Panc1 (cell line): Measurements from ENCODE around the gene CNNM1. TPM values are rescaled to one million over a fixed set of nuclear protein-coding genes. Genes with fewer than 3 reads are reported as not detected.

Experiments
- ATAC-seq: fragments of 200-7000 bp; cut with Tn5 transposase; 2 replicates; pipeline ENCODE4 v1.9.1; 2020; ENCODE audit warnings: mild to moderate bottlenecking, moderate library complexity
- BruUV-seq: library from RNA; stranded (reverse); fragments of 400-500 nt; replicated peaks from 2 replicates; lab custom pipeline; 2021; lab: Mats Ljungman, UMichigan
- CTCF ChIA-PET: fragments of 300-600 bp; sonication (Branson Sonifier 250); formaldehyde crosslinking; loops from one replicate; lab custom pipeline; 2022; ENCODE audit warnings: antibody characterized with exemption; lab: Charles Lee
- POLR2A ChIA-PET: fragments of 300-600 bp; sonication (Branson Sonifier 250); formaldehyde crosslinking; loops from one replicate; lab custom pipeline; 2022; ENCODE audit warnings: antibody characterized with exemption; lab: Charles Lee
- DNase-seq: peaks from one replicate; pipeline ENCODE4 v3.0.0-alpha.2; 2010; ENCODE audit warnings: low read depth, low spot score
- H3K27ac ChIP-seq: 2 replicates; pipeline ENCODE4 v1.5.1; 2011; ENCODE audit warnings: mild to moderate bottlenecking, low read length, inconsistent platforms
- H3K27me3 ChIP-seq: fragments of 200-500 bp; sonication (Bioruptor generic); 2 replicates; pipeline ENCODE4 v1.6.0; 2014; ENCODE audit warnings: low read length, inconsistent platforms; ENCODE audit not compliant: control insufficient read depth, insufficient read depth
- H3K36me3 ChIP-seq: fragments of 200-500 bp; sonication (Bioruptor generic); 2 replicates; pipeline ENCODE4 v1.5.1; 2014; ENCODE audit warnings: inconsistent platforms, mild to moderate bottlenecking, low read length, moderate library complexity; ENCODE audit not compliant: control insufficient read depth, insufficient read depth
- H3K4me1 ChIP-seq: 2 replicates; pipeline ENCODE4 v1.5.1; 2011; ENCODE audit warnings: inconsistent platforms, mild to moderate bottlenecking, low read length, moderate library complexity; ENCODE audit not compliant: control insufficient read depth, insufficient read depth
- H3K4me3 ChIP-seq, 2 experiments: 2 replicates each; pipeline ENCODE4 v1.5.1; 2011 to 2012; ENCODE audit warnings: low read depth in 2 of 2, low read length in 2 of 2, mild to moderate bottlenecking in 2 of 2, inconsistent platforms in 1 of 2, moderate library complexity in 1 of 2
- H3K9me3 ChIP-seq: fragments of 200-500 bp; sonication (Bioruptor generic); 2 replicates; pipeline ENCODE4 v1.5.1; 2014; ENCODE audit warnings: low read depth, mild to moderate bottlenecking, inconsistent platforms, low read length, moderate library complexity; ENCODE audit not compliant: control insufficient read depth, insufficient read depth
- CTCF ChIP-seq: fragments of 450-650 bp; IDR thresholded peaks from 2 replicates; pipeline ENCODE4 v1.5.1; 2017; ENCODE audit warnings: mild to moderate bottlenecking
- POLR2AphosphoS5 ChIP-seq: IDR thresholded peaks from 2 replicates; pipeline ENCODE4 v1.6.1; 2012; ENCODE audit warnings: mild to moderate bottlenecking, low read depth, low read length, moderate library complexity
- REST ChIP-seq, 2 experiments: IDR thresholded peaks; 2 replicates each; pipeline ENCODE4 v1.6.1; 2011 to 2012; ENCODE audit warnings: low read depth in 2 of 2, control low read depth in 1 of 2, low read length in 1 of 2, mild to moderate bottlenecking in 1 of 2, moderate library complexity in 1 of 2; ENCODE audit not compliant: insufficient read depth in 1 of 2
- SIN3A ChIP-seq: IDR thresholded peaks from 2 replicates; pipeline ENCODE4 v1.6.1; 2012; ENCODE audit warnings: low read depth, mild to moderate bottlenecking, low read length, moderate library complexity, borderline replicate concordance; ENCODE audit not compliant: insufficient read depth
- TCF7L2 ChIP-seq: IDR thresholded peaks from 2 replicates; pipeline ENCODE4 v1.6.1; 2011; ENCODE audit warnings: mild to moderate bottlenecking, low read depth, low read length, inconsistent platforms
- in situ Hi-C: cut with HindIII; loops from 2 replicates; pipeline ENCODE4 v1.10.0; 2016; ENCODE audit warnings: low sequenced_read_pairs, low pct_unique_long_range_greater_than_20kb
- intact Hi-C: fragments of 100-400 bp; cut with micrococcal nuclease; formaldehyde crosslinking; loops from one replicate; pipeline ENCODE4 v1.10.0; 2022; ENCODE audit not compliant: unreplicated experiment
- total RNA-seq: library from RNA; stranded (reverse); gene quantifications from one replicate; pipeline ENCODE4 v1.2.1, GENCODE V29; 2021; ENCODE audit not compliant: unreplicated experiment

CNNM1 gene
- total RNA-seq, 1 experiment from 2014 or later: 16.6 TPM

DNA sequence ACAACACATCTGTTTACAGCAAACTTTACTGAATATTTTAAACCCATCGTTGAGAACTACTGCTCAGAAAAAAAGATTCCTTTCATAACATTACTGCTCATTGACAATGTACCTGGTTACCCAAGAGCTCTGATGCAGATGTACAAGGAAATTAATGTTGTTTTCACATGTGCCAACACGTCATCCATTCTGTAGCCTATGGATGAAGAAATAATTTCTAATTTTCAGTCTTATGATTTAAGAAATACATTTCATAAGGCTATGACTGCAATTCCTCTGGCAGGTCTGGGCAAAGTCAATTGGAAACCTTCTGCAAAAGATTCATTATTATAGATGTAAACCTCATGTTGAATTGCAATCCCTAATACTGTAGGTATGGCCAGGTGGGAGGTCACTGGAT is 16.7 kb upstream of the CNNM1 start:
- intact Hi-C loops: no loop called here
- DNase-seq (no peak), ATAC-seq (no peak)
- Histone ChIP-seq H3K36me3 (no peaks in the 10 kb centered on the region), H3K4me1 (no peaks in the 10 kb centered on the region), H3K27me3 (no peaks in the 10 kb centered on the region), H3K9me3 (peaks cover 5% of the 10 kb centered on the region; the same call in 1 of the 2 replicates), H3K27ac (no peak overlapping the region), H3K4me3 (no peak overlapping the region)
- POLR2A ChIA-PET: no interaction called here
- TF ChIP-seq REST (IDR thresholded peaks at IDR 0.05; ENCODE audit: insufficient read depth in 1 of 2, low read depth in 2 of 2, low read length in 1 of 2): no peak
- TF ChIP-seq CTCF: no peak
- TF ChIP-seq POLR2AphosphoS5: no peak
- TF ChIP-seq TCF7L2: no peak
- no peak for TF ChIP-seq SIN3A
- CTCF ChIA-PET: no interaction called here
- BruUV-seq: no TSS peak
- in situ Hi-C loops: no loop called here

DNA sequence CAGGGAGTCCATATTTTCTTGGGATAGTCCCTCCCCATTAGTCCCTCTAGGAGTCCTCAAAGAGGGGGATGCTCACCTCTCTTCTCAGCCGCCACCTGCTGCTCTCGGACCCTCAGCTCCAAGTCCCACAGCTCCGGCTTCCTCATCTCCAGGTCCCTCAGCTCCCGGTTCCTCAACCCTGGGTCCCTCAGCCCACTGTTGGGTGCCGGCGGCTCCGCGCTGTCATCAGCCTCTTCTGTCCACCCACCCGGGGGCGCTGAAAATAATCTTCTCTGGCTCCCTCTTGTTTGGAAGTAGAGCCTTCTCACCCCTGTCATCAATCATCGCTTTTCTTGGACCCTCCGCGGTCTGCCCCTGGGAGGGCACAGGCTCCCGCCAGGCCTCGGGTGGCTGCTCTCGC is 13.3 kb upstream of the CNNM1 start:
- intact Hi-C loops (no loop called here), in situ Hi-C loops (no loop called here)
- POLR2A ChIA-PET: no interaction called here
- no peak overlapping the region for H3K4me3 ChIP-seq
- H3K27ac ChIP-seq: no peak overlapping the region
- DNase-seq (no peak), ATAC-seq (no peak)
- H3K36me3 ChIP-seq: no peaks in the 10 kb centered on the region
- no peaks in the 10 kb centered on the region for H3K4me1 ChIP-seq
- CTCF ChIA-PET: no interaction called here
- H3K27me3 ChIP-seq: no peaks in the 10 kb centered on the region; the same call in 1 of the 2 replicates
- no peaks in the 10 kb centered on the region for H3K9me3 ChIP-seq
- BruUV-seq: no TSS peak
- no peak for TF ChIP-seq TCF7L2
- no peak for TF ChIP-seq REST (IDR thresholded peaks at IDR 0.05; ENCODE audit: insufficient read depth in 1 of 2, low read depth in 2 of 2, low read length in 1 of 2)
- no peak for TF ChIP-seq SIN3A
- no peak for TF ChIP-seq POLR2AphosphoS5
- TF ChIP-seq CTCF: no peak
